T follicular helper cell (primary cell): ENCODE results near the gene COL4A1.
"Not testable (repeated sequence)": the region's sequence is repeated elsewhere in the genome, so short reads cannot be mapped to it uniquely, and the experiment has no call there.

Experiments
- DNase-seq: peaks from one replicate; pipeline ENCODE4 v3.0.0-alpha.2; 2020; ENCODE audit warnings: low read depth

Gene COL4A1

DNA sequence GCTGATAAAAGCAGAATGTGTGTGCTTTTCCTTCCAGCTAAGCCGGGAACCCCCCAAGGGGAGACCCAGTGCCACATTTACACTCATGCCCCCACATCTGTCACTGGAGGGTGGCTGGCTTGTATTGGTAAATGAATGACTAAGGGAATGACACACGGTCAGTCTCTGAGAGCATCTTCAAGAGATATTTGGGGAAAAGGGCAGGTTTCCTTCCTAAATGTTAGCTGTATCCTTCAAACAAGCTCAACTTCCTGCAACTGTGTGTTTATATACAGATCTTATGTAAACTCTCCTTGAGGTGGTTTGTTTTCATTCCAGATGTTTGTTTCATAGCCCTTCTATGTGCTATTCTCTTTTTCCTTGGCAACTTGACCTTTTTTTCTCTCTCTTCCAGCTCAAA lies 192.6 kb downstream of the COL4A1 start:
- no peak for DNase-seq

GRCh38 chr13:110113284-110113764 lies 193.6 kb downstream of the COL4A1 start:
- no peak for DNase-seq

- DNase-seq, result not testable (repeated sequence)
Measured at GRCh38 chr13:110112379-110112778, 194.6 kb downstream of the COL4A1 start.

DNA sequence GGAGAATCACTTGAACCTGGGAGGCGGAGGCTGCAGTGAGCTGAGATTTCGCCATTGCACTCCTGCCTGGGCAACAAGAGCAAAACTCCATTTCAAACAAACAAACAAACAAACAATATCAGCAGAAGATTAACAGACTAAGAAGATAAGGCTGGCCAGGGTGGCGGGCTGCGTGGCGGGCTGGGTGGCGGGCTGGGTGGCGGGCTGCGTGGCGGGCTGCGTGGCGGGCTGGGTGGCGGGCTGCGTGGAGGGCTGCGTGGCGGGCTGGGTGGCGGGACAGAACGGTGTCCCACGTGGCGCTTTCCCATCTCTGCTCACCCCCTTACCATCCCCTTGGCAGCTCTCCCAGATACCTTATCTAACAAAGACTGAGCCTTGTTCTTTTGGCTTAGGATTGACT lies 196.2 kb downstream of the COL4A1 start:
- no peak for DNase-seq

DNA sequence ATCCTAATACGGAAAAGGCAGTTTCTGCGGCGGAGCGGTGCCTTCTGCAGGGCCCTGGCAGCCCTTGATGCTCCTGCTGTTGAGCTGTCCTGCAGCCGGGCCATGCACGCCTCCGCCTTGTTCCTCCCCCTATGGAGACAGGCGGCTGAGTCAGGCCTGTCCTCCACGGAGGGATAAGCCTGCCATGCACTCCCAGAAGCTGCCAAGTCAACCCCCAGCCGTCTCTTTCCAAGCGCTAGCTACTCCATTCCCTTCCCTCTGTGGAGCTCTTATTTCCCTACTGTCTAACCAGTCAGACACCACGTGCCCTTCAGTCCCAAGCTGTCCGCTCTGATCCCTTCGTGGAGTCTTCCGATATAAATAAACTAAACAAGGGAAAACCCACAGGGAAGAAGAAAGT lies 197.0 kb downstream of the COL4A1 start:
- no peak for DNase-seq

DNA sequence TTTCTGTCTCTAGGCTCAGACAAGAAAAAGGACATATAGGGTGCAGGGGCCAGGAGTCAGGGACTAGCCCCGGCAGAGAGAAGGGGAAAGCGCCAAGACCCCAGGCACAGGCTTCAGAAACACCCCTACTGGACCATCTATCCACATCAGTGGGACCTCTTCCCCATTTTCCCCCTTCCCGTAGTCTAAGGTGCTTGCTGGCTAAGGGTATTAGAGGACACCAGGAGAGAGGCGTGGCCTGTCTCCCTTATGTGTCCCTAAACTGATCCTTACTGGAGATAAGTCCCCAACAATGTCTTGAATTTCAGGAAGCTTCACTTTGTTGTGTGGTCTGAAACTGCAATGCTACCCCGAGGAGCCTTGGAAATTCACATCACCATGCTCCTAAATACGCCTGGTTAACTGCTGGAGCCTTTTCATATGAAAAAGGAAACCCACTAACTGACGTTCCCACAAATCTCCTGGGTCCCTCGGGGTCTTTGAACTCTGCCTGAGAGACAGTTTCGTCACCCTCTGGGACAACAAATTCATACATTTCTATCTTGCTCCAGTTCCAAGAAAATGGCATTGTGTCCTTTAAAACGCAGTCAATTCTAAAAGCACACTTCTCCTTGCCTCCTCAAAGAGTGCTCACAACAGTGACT lies 197.7 kb downstream of the COL4A1 start:
- DNase-seq, result no peak

GRCh38 chr13:110108348-110109139 lies 198.4 kb downstream of the COL4A1 start:
- no peak for DNase-seq

DNA sequence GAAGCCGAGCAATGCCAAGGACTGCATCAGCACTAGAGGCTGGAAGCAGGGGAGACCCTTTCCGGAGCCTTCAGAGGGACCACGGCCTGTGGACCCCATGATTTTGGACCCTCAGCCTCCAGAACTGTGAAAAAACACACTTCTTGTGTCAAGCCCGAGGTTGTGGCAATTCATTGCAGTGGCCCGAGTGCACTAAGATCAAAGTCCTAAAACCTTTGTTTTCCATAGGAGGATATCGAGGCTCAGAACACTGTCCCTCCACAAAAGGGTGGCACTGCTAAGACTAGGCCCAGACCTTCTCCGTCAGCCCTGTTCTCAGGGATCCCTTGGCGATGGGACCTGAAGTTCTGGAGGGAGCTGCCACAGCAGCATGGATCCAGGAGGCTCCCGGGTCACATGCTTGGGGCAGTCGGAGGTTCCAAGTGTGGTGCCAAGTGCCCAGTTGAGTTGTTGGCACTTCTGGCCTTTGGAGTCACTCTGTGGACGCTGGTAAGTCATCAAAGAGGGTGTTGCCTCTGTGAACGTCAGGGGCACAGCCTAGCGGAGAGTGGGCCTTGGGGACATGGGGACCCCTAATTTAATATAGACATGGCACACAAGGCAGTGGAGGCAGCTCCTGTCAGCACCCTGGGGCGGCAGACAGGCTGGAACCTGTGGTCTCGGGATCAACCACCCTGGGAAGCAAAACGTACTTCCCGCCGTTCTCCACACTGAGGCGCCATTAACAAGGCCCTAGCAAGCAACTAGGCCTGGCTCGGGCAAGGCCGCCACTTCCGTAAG lies 199.2 kb downstream of the COL4A1 start:
- DNase-seq, result no peak

- DNase-seq, result no peak
Measured at GRCh38 chr13:110106726-110107125, 200.2 kb downstream of the COL4A1 start.

DNA sequence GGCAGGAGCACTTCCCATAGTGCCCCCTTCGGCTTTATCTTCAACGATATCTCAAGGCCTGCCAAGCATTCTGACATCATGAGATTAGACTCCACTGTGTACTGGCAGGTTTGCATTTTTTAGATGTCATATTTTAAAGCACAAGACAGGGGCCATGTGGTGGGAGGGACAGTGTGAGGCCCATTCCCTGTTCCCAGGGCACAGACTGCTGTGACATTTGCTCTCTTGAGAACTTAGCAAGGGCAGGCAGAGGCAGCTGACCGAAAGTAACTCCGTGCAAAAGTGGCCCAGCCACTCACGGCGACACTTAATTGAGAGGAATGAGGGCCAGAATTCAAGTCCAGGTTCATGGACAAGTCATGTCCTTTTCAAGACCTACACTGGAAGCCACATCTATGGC lies 201.8 kb downstream of the COL4A1 start:
- no peak for DNase-seq

DNA sequence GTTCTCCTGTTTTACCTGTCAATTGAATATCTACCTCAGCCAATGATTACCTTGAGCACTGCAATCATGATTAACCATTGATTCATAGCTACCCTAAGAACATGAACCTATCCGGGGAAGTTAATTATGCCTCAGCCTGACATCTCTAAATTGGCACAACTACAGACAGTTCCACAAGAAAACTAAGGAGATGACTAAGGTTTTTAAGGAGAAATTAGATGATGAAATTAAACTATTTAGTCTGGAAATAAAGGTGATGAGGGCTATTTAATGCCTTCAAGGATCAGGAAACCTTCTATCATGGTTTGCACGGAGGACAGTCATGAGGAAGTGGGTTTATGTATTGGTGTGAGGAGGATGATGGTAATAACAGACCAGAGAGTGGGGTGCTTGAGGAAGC lies 203.4 kb downstream of the COL4A1 start:
- no peak for DNase-seq

DNA sequence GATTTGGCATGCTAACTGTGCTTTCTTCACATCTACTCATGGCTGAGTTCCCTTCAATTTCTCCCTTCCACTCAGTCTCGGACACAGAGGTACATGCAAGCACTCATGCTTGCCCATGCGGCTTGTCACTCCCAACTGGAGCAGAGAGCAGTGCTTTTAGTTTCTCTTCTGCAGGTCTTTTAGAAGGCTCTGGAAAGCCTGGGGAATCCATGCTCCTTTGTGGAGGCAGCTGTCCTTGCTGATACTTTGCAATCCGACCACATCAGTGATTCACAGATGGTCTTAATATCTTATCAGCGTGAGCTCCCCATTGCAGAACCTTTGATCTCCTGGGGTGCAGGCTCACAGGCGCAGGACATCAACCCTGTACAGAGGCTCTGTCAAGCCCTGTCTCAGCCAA lies 203.9 kb downstream of the COL4A1 start:
- DNase-seq, result no peak

GRCh38 chr13:110102053-110102452 lies 204.9 kb downstream of the COL4A1 start:
- DNase-seq, result no peak

- no peak for DNase-seq
Measured at GRCh38 chr13:110099922-110100321, 207.0 kb downstream of the COL4A1 start.
